CD4-positive, alpha-beta T cell (primary cell): ENCODE results near the gene GLTPD2. TPM values are rescaled to one million over a fixed set of nuclear protein-coding genes. Genes with fewer than 3 reads are reported as not detected.

Experiments used
- ATAC-seq: fragments of 200-7000 bp; cut with Tn5 transposase; one replicate; pipeline ENCODE4 v1.10.0; 2022; ENCODE audit warnings: mild to moderate bottlenecking; ENCODE audit not compliant: poor library complexity
- CTCF ChIA-PET: fragments of 350-600 bp; sonication (Branson Sonifier 250); formaldehyde crosslinking; loops from one replicate; lab custom pipeline; 2021; ENCODE audit warnings: antibody characterized with exemption, inconsistent platforms; lab: Charles Lee
- POLR2A ChIA-PET: fragments of 350-600 bp; sonication (Branson Sonifier 250); formaldehyde crosslinking; loops from one replicate; lab custom pipeline; 2021; ENCODE audit warnings: antibody characterized with exemption, inconsistent platforms; lab: Charles Lee
- DNase-seq, 14 experiments: peaks; one replicate each; pipeline ENCODE4 v3.0.0-alpha.2; 2013 to 2020; ENCODE audit warnings: mixed read lengths in 2 of 14
- H3K27ac ChIP-seq, 2 donors: one replicate each; pipeline versions ENCODE4 v1.5.1 to v1.7.0; 2013; ENCODE audit warnings: low read length in 2 of 2, low read depth in 1 of 2, mild to moderate bottlenecking in 1 of 2
- H3K27me3 ChIP-seq, 2 experiments: 1 replicate in 1 of 2; 2 replicates in 1 of 2; pipeline versions ENCODE4 v1.6.1 to v1.7.0; 2013; ENCODE audit warnings: low read length in 2 of 2, control low read depth in 1 of 2, mild to moderate bottlenecking in 1 of 2, moderate library complexity in 1 of 2; ENCODE audit not compliant: insufficient read depth in 2 of 2, control insufficient read depth in 1 of 2
- H3K36me3 ChIP-seq: one replicate; pipeline ENCODE4 v1.6.1; 2013; ENCODE audit warnings: low read length, control low read depth; ENCODE audit not compliant: insufficient read depth
- H3K4me1 ChIP-seq: one replicate; pipeline ENCODE4 v1.6.1; 2013; ENCODE audit warnings: low read length, control low read depth; ENCODE audit not compliant: insufficient read depth
- H3K4me3 ChIP-seq: one replicate; pipeline ENCODE4 v1.5.1; 2013; ENCODE audit warnings: mild to moderate bottlenecking, low read length, moderate library complexity
- H3K9me3 ChIP-seq, 2 experiments: 1 replicate in 1 of 2; 2 replicates in 1 of 2; pipeline versions ENCODE4 v1.6.1 to v1.7.0; 2013; ENCODE audit warnings: low read length in 2 of 2, mild to moderate bottlenecking in 2 of 2, control low read depth in 1 of 2, moderate library complexity in 1 of 2; ENCODE audit not compliant: control insufficient read depth in 1 of 2, insufficient read depth in 1 of 2
- H3K27ac Mint-ChIP-seq: one replicate; pipeline ENCODE4 v1.8.0; 2020; ENCODE audit warnings: mixed read lengths
- H3K27me3 Mint-ChIP-seq: one replicate; pipeline ENCODE4 v1.8.0; 2021; ENCODE audit warnings: mixed read lengths
- H3K36me3 Mint-ChIP-seq: one replicate; pipeline ENCODE4 v1.8.0; 2021; ENCODE audit warnings: low read depth, mixed read lengths
- H3K4me1 Mint-ChIP-seq: one replicate; pipeline ENCODE4 v1.8.0; 2021; ENCODE audit warnings: low read depth, mixed read lengths
- H3K4me3 Mint-ChIP-seq: one replicate; pipeline ENCODE4 v1.8.0; 2020; ENCODE audit warnings: mild to moderate bottlenecking, mixed read lengths
- H3K9me3 Mint-ChIP-seq: one replicate; pipeline ENCODE4 v1.8.0; 2020; ENCODE audit warnings: mixed read lengths
- intact Hi-C, 2 experiments: fragments of 100-400 bp; cut with DNase I in 1 of 2; cut with micrococcal nuclease in 1 of 2; formaldehyde crosslinking; loops; one replicate each; pipeline versions ENCODE4 v1.15.1 to v1.9.0; 2023 to 2025; cut with DNase I, micrococcal nuclease
- total RNA-seq, 174 experiments: library from RNA in 2 of 174; stranded (reverse) in 2 of 174; gene quantifications; one replicate each; pipeline ENCODE4 v1.2.3 and lab custom pipeline; 2021 to 2026
- TF ChIP-seq, protein P1 (sequence below): fragments of 200-600 bp; IDR thresholded peaks from one replicate; pipeline ENCODE4 v1.8.0; 2022; ENCODE audit warnings: antibody characterized with exemption, mild to moderate bottlenecking

Gene GLTPD2
- total RNA-seq, 2 experiments from 2014 or later, result not detected

DNA sequence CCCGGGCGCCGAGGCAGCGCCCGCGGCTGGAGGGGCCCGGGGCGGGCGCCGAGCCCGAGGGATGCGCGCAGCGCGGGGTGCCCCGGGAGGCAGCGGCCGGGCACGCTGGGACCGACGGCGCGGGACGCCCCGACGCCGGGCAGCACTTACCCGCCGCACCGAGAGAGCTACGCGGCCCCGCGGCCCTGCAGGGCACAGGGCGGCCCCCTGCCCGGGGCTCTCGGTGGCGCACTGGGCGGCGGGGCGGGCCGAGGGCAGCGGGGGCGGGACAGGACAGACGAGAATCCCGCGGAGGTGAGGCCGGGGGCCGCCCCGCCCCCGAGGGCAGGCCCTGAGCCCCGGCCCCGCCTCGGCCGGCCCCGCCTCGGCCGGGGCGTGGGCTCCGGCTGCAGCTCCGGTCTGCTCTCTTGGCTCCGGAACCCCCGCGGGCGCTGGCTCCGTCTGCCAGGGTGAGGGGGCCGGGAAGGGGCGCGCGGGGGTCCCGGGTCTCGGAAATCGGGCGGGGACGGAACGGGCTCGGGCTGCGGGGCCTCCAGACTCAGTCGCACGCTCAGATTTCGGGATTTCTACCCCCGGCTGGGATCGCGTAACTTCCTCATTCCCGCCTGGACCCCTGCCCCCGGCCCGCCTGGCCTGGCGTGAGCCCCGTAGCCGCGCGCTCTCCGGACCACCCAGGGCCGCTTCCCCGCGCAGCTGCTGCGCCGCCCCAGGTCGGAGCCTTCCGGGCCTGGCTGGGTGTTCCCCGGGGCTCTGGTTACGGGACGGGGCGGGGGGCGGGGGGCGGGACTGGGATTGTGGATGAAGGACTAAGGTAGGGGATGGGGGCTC lies 18.2 kb downstream of the GLTPD2 start, which contains the start of gene PLD2:
PLD2 (plus strand) TSS at position 376 of the 828 bp plus-strand sequence. CDS start 621 bp downstream, outside the sequence.
- intact Hi-C loops, result loop anchor here in 1 of 2 experiments (2.0 to 5.0 kb wide), 3 partner anchors 75 to 96 kb away; partner anchors contain the start of genes ARRB2 and MED11
- Mint-ChIP-seq H3K27me3 (no peaks in the 10 kb centered on the region), H3K27ac (no peak within 1 kb of the TSS), H3K4me1 (peaks cover 21% of the 10 kb centered on the region), H3K36me3 (peaks cover 4% of the 10 kb centered on the region), H3K4me3 (peak within 1 kb of the TSS; percentile 87), H3K9me3 (no peaks in the 10 kb centered on the region)
- ChIA-PET POLR2A (interaction anchor here (0.6 to 2.6 kb wide), 8 partner anchors 11 to 133 kb away, joined by 3 to 18 read pairs (median 3); partner anchors contain the start of genes GLTPD2, MINK1, PSMB6 and RNF167), CTCF (interaction anchor here (0.8 to 1.8 kb wide), 5 partner anchors 11 to 97 kb away, joined by 3 to 13 read pairs (median 3); partner anchors contain the start of gene PSMB6)
- H3K27me3 ChIP-seq, result no peaks in the 10 kb centered on the region
- peaks cover 12% of the 10 kb centered on the region for H3K4me1 ChIP-seq
- peaks cover 2% of the 10 kb centered on the region for H3K36me3 ChIP-seq
- no peaks in the 10 kb centered on the region for H3K9me3 ChIP-seq
- no peak within 1 kb of the TSS for H3K27ac ChIP-seq
- TF ChIP-seq, protein P1, sequence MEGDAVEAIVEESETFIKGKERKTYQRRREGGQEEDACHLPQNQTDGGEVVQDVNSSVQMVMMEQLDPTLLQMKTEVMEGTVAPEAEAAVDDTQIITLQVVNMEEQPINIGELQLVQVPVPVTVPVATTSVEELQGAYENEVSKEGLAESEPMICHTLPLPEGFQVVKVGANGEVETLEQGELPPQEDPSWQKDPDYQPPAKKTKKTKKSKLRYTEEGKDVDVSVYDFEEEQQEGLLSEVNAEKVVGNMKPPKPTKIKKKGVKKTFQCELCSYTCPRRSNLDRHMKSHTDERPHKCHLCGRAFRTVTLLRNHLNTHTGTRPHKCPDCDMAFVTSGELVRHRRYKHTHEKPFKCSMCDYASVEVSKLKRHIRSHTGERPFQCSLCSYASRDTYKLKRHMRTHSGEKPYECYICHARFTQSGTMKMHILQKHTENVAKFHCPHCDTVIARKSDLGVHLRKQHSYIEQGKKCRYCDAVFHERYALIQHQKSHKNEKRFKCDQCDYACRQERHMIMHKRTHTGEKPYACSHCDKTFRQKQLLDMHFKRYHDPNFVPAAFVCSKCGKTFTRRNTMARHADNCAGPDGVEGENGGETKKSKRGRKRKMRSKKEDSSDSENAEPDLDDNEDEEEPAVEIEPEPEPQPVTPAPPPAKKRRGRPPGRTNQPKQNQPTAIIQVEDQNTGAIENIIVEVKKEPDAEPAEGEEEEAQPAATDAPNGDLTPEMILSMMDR, result no peak
- peak within 1 kb of the TSS; percentile 57 for H3K4me3 ChIP-seq
- ATAC-seq (peak; percentile 98), DNase-seq (peak; percentile 68 to 94 (median 84))

DNA sequence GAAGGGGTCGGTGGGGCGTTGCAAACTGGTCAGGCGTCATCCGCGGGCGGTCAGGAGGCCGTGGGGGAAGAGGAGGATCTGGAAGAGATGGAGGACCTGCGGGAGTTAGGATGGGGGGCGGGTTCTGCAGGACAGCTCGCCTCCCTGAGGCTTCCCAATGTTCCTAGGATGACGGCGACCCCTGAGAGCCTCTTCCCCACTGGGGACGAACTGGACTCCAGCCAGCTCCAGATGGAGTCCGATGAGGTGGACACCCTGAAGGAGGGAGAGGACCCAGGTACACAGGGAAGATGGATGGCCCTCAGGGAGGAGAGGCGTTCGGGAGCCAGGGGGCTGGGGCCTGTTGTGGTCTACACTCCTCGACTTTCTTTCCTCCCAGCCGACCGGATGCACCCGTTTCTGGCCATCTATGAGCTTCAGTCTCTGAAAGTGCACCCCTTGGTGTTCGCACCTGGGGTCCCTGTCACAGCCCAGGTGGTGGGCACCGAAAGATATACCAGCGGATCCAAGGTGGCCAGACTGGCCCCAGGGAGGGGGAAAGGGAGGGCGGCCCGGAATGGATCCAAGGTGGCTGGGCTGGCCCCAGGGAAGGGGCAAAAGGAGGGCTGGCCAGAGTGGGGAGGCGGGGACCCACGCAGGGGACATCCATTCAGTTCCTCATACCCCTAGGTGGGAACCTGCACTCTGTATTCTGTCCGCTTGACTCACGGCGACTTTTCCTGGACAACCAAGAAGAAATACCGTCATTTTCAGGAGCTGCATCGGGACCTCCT lies 19.0 kb downstream of the GLTPD2 start:
- peaks cover 12% of the 10 kb centered on the region for H3K4me1 ChIP-seq
- Mint-ChIP-seq H3K4me3 (peak overlapping the region; percentile 87), H3K27me3 (no peaks in the 10 kb centered on the region), H3K9me3 (no peaks in the 10 kb centered on the region), H3K27ac (peak overlapping the region; percentile 62), H3K36me3 (peaks cover 4% of the 10 kb centered on the region), H3K4me1 (peaks cover 21% of the 10 kb centered on the region)
- H3K27ac ChIP-seq, result no peak overlapping the region
- TF ChIP-seq, protein P1, result no peak
- peaks cover 2% of the 10 kb centered on the region for H3K36me3 ChIP-seq
- H3K4me3 ChIP-seq, result peak overlapping the region; percentile 57
- CTCF ChIA-PET, result interaction anchor here (1.3 to 1.6 kb wide), 2 partner anchors 18 to 82 kb away, joined by 3 to 7 read pairs; no protein-coding TSS in a partner anchor
- intact Hi-C loops, result loop anchor here in 1 of 2 experiments (2.0 to 5.0 kb wide), 4 partner anchors 19 to 97 kb away; partner anchors contain the start of genes ARRB2 and MED11
- no peak for DNase-seq
- H3K9me3 ChIP-seq, result no peaks in the 10 kb centered on the region
- POLR2A ChIA-PET, result interaction anchor here (1.1 to 2.6 kb wide), 4 partner anchors 12 to 81 kb away, joined by 3 to 18 read pairs (median 6); partner anchors contain the start of genes GLTPD2 and PSMB6
- no peak for ATAC-seq
- no peaks in the 10 kb centered on the region for H3K27me3 ChIP-seq

DNA sequence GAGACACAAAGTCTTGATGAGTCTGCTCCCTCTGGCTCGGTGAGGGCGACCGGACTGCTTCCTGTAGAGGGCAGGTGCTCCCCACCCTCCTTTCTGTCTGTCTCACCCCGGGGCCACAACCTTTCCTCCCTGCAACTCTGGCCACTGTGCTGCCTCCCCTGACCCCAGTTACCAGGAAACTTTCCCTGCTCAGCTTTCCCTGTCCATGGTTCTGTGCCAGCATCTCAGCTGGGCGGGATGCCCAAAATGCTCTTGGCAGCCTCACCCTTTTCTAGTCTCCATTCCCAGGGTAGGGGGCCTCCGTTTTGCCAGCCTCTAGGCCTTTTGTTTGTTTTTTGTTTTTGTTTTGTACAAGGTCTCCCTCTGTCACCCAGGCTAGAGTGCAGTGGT lies 19.6 kb downstream of the GLTPD2 start:
- ATAC-seq (no peak), DNase-seq (peak in 1 of 14 experiments; percentile 7)
- H3K36me3 ChIP-seq, result peaks cover 2% of the 10 kb centered on the region
- no peak overlapping the region for H3K4me3 ChIP-seq
- Mint-ChIP-seq H3K4me1 (peaks cover 21% of the 10 kb centered on the region), H3K36me3 (peaks cover 4% of the 10 kb centered on the region), H3K27me3 (no peaks in the 10 kb centered on the region), H3K4me3 (peak overlapping the region; percentile 87), H3K9me3 (no peaks in the 10 kb centered on the region), H3K27ac (peak overlapping the region; percentile 62)
- H3K27me3 ChIP-seq, result no peaks in the 10 kb centered on the region
- peaks cover 12% of the 10 kb centered on the region for H3K4me1 ChIP-seq
- no peak overlapping the region for H3K27ac ChIP-seq
- TF ChIP-seq, protein P1, result no peak
- intact Hi-C loops, result loop anchor here in 1 of 2 experiments (2.0 to 5.0 kb wide), 2 partner anchors 18 to 74 kb away; no protein-coding TSS in a partner anchor
- CTCF ChIA-PET, result interaction anchor here (1.3 kb wide), 1 partner anchor 18 kb away, joined by 7 read pairs; no protein-coding TSS in a partner anchor
- H3K9me3 ChIP-seq, result no peaks in the 10 kb centered on the region
- POLR2A ChIA-PET, result interaction anchor here (2.6 kb wide), 1 partner anchor 19 kb away, joined by 18 read pairs; the partner anchor contains the start of gene GLTPD2
